GM20000 (cell line): ENCODE results near the gene GLMN.
"Not testable (repeated sequence)": the region's sequence is repeated elsewhere in the genome, so short reads cannot be mapped to it uniquely, and the experiment has no call there.

Experiments used
- DNase-seq: peaks from one replicate; pipeline ENCODE4 v3.0.0; 2012; ENCODE audit warnings: low spot score
- CTCF ChIP-seq: IDR thresholded peaks from 2 replicates; pipeline ENCODE4 v1.5.1; 2012; ENCODE audit warnings: mild to moderate bottlenecking, control low read depth; ENCODE audit errors: extremely low read depth, missing control alignments

Gene GLMN

GRCh38 chr1:92298213-92298572 lies 594 bp downstream of the GLMN start:
- no peak for DNase-seq
- TF ChIP-seq CTCF: no peak

GRCh38 chr1:92291372-92291999 lies 7.3 kb downstream of the GLMN start:
- TF ChIP-seq CTCF: peak; percentile 11
- DNase-seq: peak; percentile 25

GRCh38 chr1:92281411-92281810 lies 17.4 kb downstream of the GLMN start:
- not testable (repeated sequence) for DNase-seq

GRCh38 chr1:92279781-92280180 lies 19.0 kb downstream of the GLMN start:
- not testable (repeated sequence) for DNase-seq

GRCh38 chr1:92277105-92277723 lies 21.6 kb downstream of the GLMN start:
- DNase-seq: no peak
- TF ChIP-seq CTCF: no peak

- TF ChIP-seq CTCF: no peak
- DNase-seq: no peak
These were observed 22.7 kb downstream of the GLMN start for GRCh38 chr1:92276082-92276481.

- no peak for DNase-seq
- no peak for TF ChIP-seq CTCF
These were observed 23.8 kb downstream of the GLMN start for GRCh38 chr1:92274939-92275338.

GRCh38 chr1:92273039-92273438 lies 25.7 kb downstream of the GLMN start:
- TF ChIP-seq CTCF: no peak
- no peak for DNase-seq
